IMR-90 (cell line): ENCODE data around the gene HHIPL1. TPM values are rescaled to one million over a fixed set of nuclear protein-coding genes. Genes with fewer than 3 reads are reported as not detected.

Experiments
- ATAC-seq: fragments of 200-7000 bp; cut with Tn5 transposase; 2 replicates; pipeline ENCODE4 v1.9.1; 2020; ENCODE audit warnings: low read depth, mild to moderate bottlenecking, moderate library complexity
- Bru-seq: library from RNA; stranded (reverse); fragments of 400-500 nt; gene quantifications from one replicate; lab custom pipeline; 2021; lab: Mats Ljungman, UMichigan
- BruChase-seq, 2 experiments: library from RNA; stranded (reverse); fragments of 400-500 nt; gene quantifications; one replicate each; lab custom pipeline; 2021; lab: Mats Ljungman, UMichigan
- BruUV-seq: library from RNA; stranded (reverse); fragments of 400-500 nt; replicated peaks from 2 replicates; lab custom pipeline; 2021; lab: Mats Ljungman, UMichigan
- CTCF ChIA-PET: fragments of 300-600 bp; formaldehyde crosslinking; extraction: SDS; loops from one replicate; lab custom pipeline; 2021; ENCODE audit warnings: antibody characterized with exemption; lab: Yijun Ruan, JAX
- POLR2A ChIA-PET: fragments of 300-600 bp; sonication (Branson Sonifier 250); formaldehyde crosslinking; loops from one replicate; lab custom pipeline; 2022; ENCODE audit warnings: antibody characterized with exemption; ENCODE audit not compliant: unreplicated experiment; lab: Charles Lee
- DNase-seq: peaks from one replicate; pipeline ENCODE4 v3.0.0; 2013
- H2AFZ ChIP-seq: replicated peaks from 2 replicates; pipeline ENCODE3; 2013; ENCODE audit warnings: low read length, mild to moderate bottlenecking; ENCODE audit not compliant: poor library complexity
- H2AK5ac ChIP-seq: 2 replicates; pipeline ENCODE4 v1.6.1; 2013; ENCODE audit warnings: low read depth, low read length, inconsistent platforms
- H2AK9ac ChIP-seq: replicated peaks from 2 replicates; pipeline ENCODE3; 2013; ENCODE audit warnings: mild to moderate bottlenecking, low read depth, low read length, moderate library complexity; ENCODE audit not compliant: poor library complexity
- H2BK120ac ChIP-seq: 2 replicates; pipeline ENCODE4 v1.6.1; 2013; ENCODE audit warnings: low read depth, low read length, inconsistent platforms
- H2BK15ac ChIP-seq: 3 replicates; pipeline ENCODE4 v1.6.1; 2013; ENCODE audit warnings: low read depth, low read length, inconsistent platforms
- H2BK20ac ChIP-seq: 2 replicates; pipeline ENCODE4 v1.6.1; 2013; ENCODE audit warnings: low read depth, mild to moderate bottlenecking, inconsistent platforms, low read length, moderate library complexity
- H2BK5ac ChIP-seq: 2 replicates; pipeline ENCODE4 v1.6.1; 2013; ENCODE audit warnings: mild to moderate bottlenecking, low read depth, low read length, inconsistent platforms; ENCODE audit not compliant: poor library complexity, severe bottlenecking
- H3K14ac ChIP-seq: replicated peaks from 2 replicates; pipeline ENCODE4 v1.6.1; 2013; ENCODE audit warnings: low read depth, low read length, inconsistent platforms
- H3K18ac ChIP-seq: 2 replicates; pipeline ENCODE4 v1.6.1; 2013; ENCODE audit warnings: low read depth, low read length, control low read depth
- H3K23ac ChIP-seq: 2 replicates; pipeline ENCODE4 v1.6.1; 2013; ENCODE audit warnings: low read depth, low read length, inconsistent platforms
- H3K27ac ChIP-seq: 2 replicates; pipeline ENCODE4 v1.5.1; 2013; ENCODE audit warnings: mild to moderate bottlenecking, control low read depth, low read length; ENCODE audit not compliant: insufficient read depth
- H3K27me3 ChIP-seq: 2 replicates; pipeline ENCODE4 v1.6.1; 2013; ENCODE audit warnings: low read length; ENCODE audit not compliant: control insufficient read depth, insufficient read depth
- H3K36me3 ChIP-seq: 2 replicates; pipeline ENCODE4 v1.6.1; 2013; ENCODE audit warnings: low read length, mixed read lengths; ENCODE audit not compliant: control insufficient read depth, insufficient read depth
- H3K4ac ChIP-seq: 2 replicates; pipeline ENCODE4 v1.6.1; 2013; ENCODE audit warnings: low read depth, low read length, inconsistent platforms
- H3K4me1 ChIP-seq: 2 replicates; pipeline ENCODE4 v1.6.1; 2013; ENCODE audit warnings: low read length, mixed read lengths; ENCODE audit not compliant: control insufficient read depth, insufficient read depth
- H3K4me2 ChIP-seq: 2 replicates; pipeline ENCODE4 v1.6.1; 2013; ENCODE audit warnings: low read depth, mild to moderate bottlenecking, control low read depth, low read length, moderate library complexity
- H3K4me3 ChIP-seq: 2 replicates; pipeline ENCODE4 v1.5.1; 2013; ENCODE audit warnings: low read depth, mild to moderate bottlenecking, control low read depth, low read length, moderate library complexity; ENCODE audit not compliant: insufficient read depth
- H3K56ac ChIP-seq: 2 replicates; pipeline ENCODE4 v1.6.1; 2013; ENCODE audit warnings: low read length, inconsistent platforms; ENCODE audit not compliant: insufficient read depth; ENCODE audit errors: extremely low read depth
- H3K79me1 ChIP-seq, 2 experiments: 2 replicates each; pipeline ENCODE4 v1.6.1; 2013; ENCODE audit warnings: low read length in 2 of 2, inconsistent platforms in 1 of 2, low read depth in 1 of 2
- H3K9ac ChIP-seq: 2 replicates; pipeline ENCODE4 v1.6.1; 2013; ENCODE audit warnings: low read depth, low read length, control low read depth
- H3K9me1 ChIP-seq: 2 replicates; pipeline ENCODE4 v1.6.1; 2013; ENCODE audit warnings: low read length, inconsistent platforms; ENCODE audit not compliant: insufficient read depth
- H3K9me3 ChIP-seq: 2 replicates; pipeline ENCODE4 v1.6.1; 2013; ENCODE audit warnings: low read length; ENCODE audit not compliant: control insufficient read depth, insufficient read depth
- H4K20me1 ChIP-seq: 2 replicates; pipeline ENCODE4 v1.6.1; 2013; ENCODE audit warnings: low read length, inconsistent platforms; ENCODE audit not compliant: insufficient read depth
- H4K5ac ChIP-seq: 2 replicates; pipeline ENCODE4 v1.6.1; 2013; ENCODE audit warnings: mild to moderate bottlenecking, low read depth, low read length, control low read depth
- H4K8ac ChIP-seq, 2 experiments: 2 replicates each; pipeline ENCODE4 v1.6.1; 2013; ENCODE audit warnings: low read depth in 2 of 2, low read length in 2 of 2, control low read depth in 1 of 2, inconsistent platforms in 1 of 2
- H4K91ac ChIP-seq: 2 replicates; pipeline ENCODE4 v1.6.1; 2013; ENCODE audit warnings: low read depth, low read length, inconsistent platforms; ENCODE audit not compliant: insufficient read depth
- BHLHE40 ChIP-seq: fragments of 150-350 bp; IDR thresholded peaks from 2 replicates; pipeline ENCODE4 v1.6.1; 2016; ENCODE audit warnings: mild to moderate bottlenecking, low read depth, low read length
- CHD1 ChIP-seq: IDR thresholded peaks from 2 replicates; pipeline ENCODE4 v1.6.1; 2012; ENCODE audit warnings: low read depth, low read length, improper control_type of control experiment
- ELK1 ChIP-seq: fragments of 150-350 bp; IDR thresholded peaks from 2 replicates; pipeline ENCODE4 v1.6.1; 2016; ENCODE audit warnings: low read depth, mild to moderate bottlenecking, low read length, moderate library complexity, borderline replicate concordance
- MAFK ChIP-seq: IDR thresholded peaks from 2 replicates; pipeline ENCODE4 v1.6.1; 2012; ENCODE audit warnings: low read depth, low read length, improper control_type of control experiment
- MAZ ChIP-seq: IDR thresholded peaks from 2 replicates; pipeline ENCODE4 v1.6.1; 2012; ENCODE audit warnings: low read depth, mild to moderate bottlenecking, low read length, improper control_type of control experiment, moderate library complexity, borderline replicate concordance
- MXI1 ChIP-seq: IDR thresholded peaks from 2 replicates; pipeline ENCODE4 v1.6.1; 2012; ENCODE audit warnings: low read depth, mild to moderate bottlenecking, low read length, moderate library complexity, borderline replicate concordance
- POLR2A ChIP-seq: IDR thresholded peaks from 2 replicates; pipeline ENCODE4 v1.6.1; 2012; ENCODE audit warnings: mild to moderate bottlenecking, low read depth, low read length
- RCOR1 ChIP-seq: IDR thresholded peaks from 2 replicates; pipeline ENCODE4 v1.6.1; 2012; ENCODE audit warnings: mild to moderate bottlenecking, low read length, improper control_type of control experiment; ENCODE audit not compliant: insufficient replicate concordance
- USF2 ChIP-seq: fragments of 150-350 bp; IDR thresholded peaks from 2 replicates; pipeline ENCODE4 v1.6.1; 2017; ENCODE audit warnings: mild to moderate bottlenecking, antibody characterized with exemption, low read length, low read depth
- WGBS, 2 experiments: methylation state at CpG; one replicate each; pipeline versions ENCODE4 v1.1.5 to v1.1.7; 2013; ENCODE audit warnings: missing lambda C conversion rate in 2 of 2; ENCODE audit not compliant: insufficient read length in 1 of 2; ENCODE audit errors: extremely low coverage in 2 of 2; 5-methylcytosine and 5-hydroxymethylcytosine counted together
- dilution Hi-C: fragments of 300-500 bp; cut with HindIII; formaldehyde crosslinking; loops from one replicate; pipeline ENCODE4 v1.14.3; 2018; ENCODE audit warnings: low sequenced_read_pairs; ENCODE audit not compliant: unreplicated experiment
- in situ Hi-C: fragments of 300-500 bp; cut with MboI; formaldehyde crosslinking; loops from 3 replicates; pipeline ENCODE4 v1.14.3; 2019; ENCODE audit warnings: low sequenced_read_pairs, inconsistent platforms, mixed read lengths
- intact Hi-C: fragments of 100-400 bp; cut with micrococcal nuclease; formaldehyde crosslinking; loops from 2 replicates; pipeline ENCODE4 v1.10.0; 2022
- long read RNA-seq: library from polyadenylated mRNA; unstranded; transcript quantifications from one replicate; pipeline ENCODE4 v2.0.0, GENCODE V29; 2021; ENCODE audit not compliant: unreplicated experiment
- polyA plus RNA-seq, 3 experiments: library from polyadenylated mRNA; depleted of rRNA; stranded (reverse); fragments of >200 nt; gene quantifications; 2 replicates each; pipeline ENCODE4 v1.2.3, GENCODE V29; 2012; ENCODE audit warnings: low replicate concordance in 1 of 3
- total RNA-seq: library from RNA; depleted of rRNA; stranded (reverse); fragments of >200 nt; gene quantifications from 2 replicates; pipeline ENCODE4 v1.2.3, GENCODE V29; 2012; rRNA removed

The HHIPL1 gene
- 0.56 and 0.72 TPM in 2 replicates for total RNA-seq
- polyA plus RNA-seq (2012; rRNA removed) = 0.65 and 1.4 TPM in 2 replicates
- polyA plus RNA-seq (2012; cell fraction: cytosol; rRNA removed) = 0.48 and 1.5 TPM in 2 replicates
- 0.64 and 1.3 TPM in 2 replicates for polyA plus RNA-seq (2012; cell fraction: nucleus; rRNA removed; ENCODE audit: low replicate concordance)
- Bru-seq, nascent RNA = percentile 37 among the genes with signal in this experiment
- percentile 39 among the genes with signal in this experiment for BruChase-seq, experiment 1, labeled RNA remaining after a 6-hour chase
- BruChase-seq, experiment 2, labeled RNA remaining after a 2-hour chase = percentile 39 among the genes with signal in this experiment
- long read RNA-seq, full-length matches to known transcripts = 1 of 7 reads
- long read RNA-seq, partial matches to known transcripts = 5 of 7 reads
- long read RNA-seq, other reads (novel, unspliced or antisense) = 1 of 7 reads

GRCh38 chr14:99644723-99645544 is at the start of gene HHIPL1:
HHIPL1 (plus strand) TSS chr14:99645129; CDS start chr14:99645208, 79 bp downstream.
- WGBS, 2 experiments = 8% methylated on average over 62 of the region's 91 CpGs; no CpG with 5 or more reads in 1 of the 2 experiments
- Histone ChIP-seq H3K23ac (no peak within 1 kb of the TSS; the same call in 1 of the 2 replicates), H3K4me2 (peak within 1 kb of the TSS; percentile 28), H3K18ac (no peak within 1 kb of the TSS), H3K4ac (no peak within 1 kb of the TSS; the same call in none of the 2 replicates), H2AFZ (peak within 1 kb of the TSS; percentile 94), H2AK9ac (peak within 1 kb of the TSS; percentile 76), H4K20me1 (no peaks in the 10 kb centered on the region), H3K79me1 (no peaks in the 10 kb centered on the region), H3K9ac (0 out of 2 replicates have a peak within 1 kb of the TSS, but pooled peaks have one; percentile 19), H2AK5ac (no peak within 1 kb of the TSS), H3K14ac (no peak within 1 kb of the TSS), H3K27ac (no peak within 1 kb of the TSS; the same call in 1 of the 2 replicates), H4K91ac (no peak within 1 kb of the TSS), H3K9me3 (no peaks in the 10 kb centered on the region), H3K4me1 (peaks cover 4% of the 10 kb centered on the region; the same call in 1 of the 2 replicates), H3K9me1 (peaks cover 5% of the 10 kb centered on the region; the same call in 1 of the 2 replicates), H2BK120ac (peak within 1 kb of the TSS; percentile 32; the same call in 1 of the 2 replicates), H2BK5ac (no peak within 1 kb of the TSS), H2BK15ac (no peak within 1 kb of the TSS), H4K5ac (peak within 1 kb of the TSS; percentile 87), H3K4me3 (peak within 1 kb of the TSS; percentile 47), H2BK20ac (no peak within 1 kb of the TSS), H4K8ac (peak within 1 kb of the TSS in 1 of 2 experiments; percentile 54; a peak in 3 of 4 replicates), H3K36me3 (no peaks in the 10 kb centered on the region), H3K56ac (no peak within 1 kb of the TSS), H3K27me3 (peaks cover 4% of the 10 kb centered on the region; the same call in 1 of the 2 replicates)
- CTCF ChIA-PET = no interaction called here
- dilution Hi-C loops = no loop called here
- intact Hi-C loops = no loop called here
- TF ChIP-seq POLR2A (no peak), USF2 (no peak), BHLHE40 (no peak), MAFK (no peak), CHD1 (no peak), MAZ (no peak), MXI1 (no peak), ELK1 (no peak), RCOR1 (no peak)
- DNase-seq (peak; percentile 17), ATAC-seq (peak; percentile 79)
- in situ Hi-C loops = no loop called here
- no TSS peak for BruUV-seq
- POLR2A ChIA-PET = no interaction called here
